ENCODE measurements around the gene SAMD8.
A peak's percentile ranks its signal among the peaks of the same experiment; 100 is the strongest.
"Not testable (repeated sequence)": the region's sequence is repeated elsewhere in the genome, so short reads cannot be mapped to it uniquely, and the experiment has no call there.

SAMD8 gene

GRCh38 chr10:75086278-75086934 lies 25.1 kb upstream of the SAMD8 start:
- no peak for DNase-seq

- DNase-seq: no peak
These were observed 22.8 kb upstream of the SAMD8 start for GRCh38 chr10:75088640-75089039.

DNA sequence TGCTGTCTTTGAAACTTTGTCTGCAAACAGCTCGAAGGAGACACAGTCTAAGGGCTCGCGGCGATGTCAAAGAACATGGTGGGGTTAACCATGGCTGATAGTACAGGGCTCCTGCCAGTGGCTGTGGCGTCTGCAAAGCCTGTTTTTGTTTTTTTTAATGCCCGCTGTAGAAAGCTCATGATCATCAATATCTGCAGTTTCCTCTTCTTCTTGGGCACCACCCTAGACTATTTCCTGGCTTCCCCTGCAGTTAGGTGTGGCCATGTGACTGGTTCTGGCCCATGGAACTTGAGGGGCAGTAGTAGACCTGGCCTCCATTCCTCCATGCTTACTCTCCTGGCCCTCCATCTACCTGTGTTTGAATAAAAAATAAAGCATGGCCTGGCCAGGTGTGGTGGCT lies 21.8 kb upstream of the SAMD8 start:
- DNase-seq: no peak

DNA sequence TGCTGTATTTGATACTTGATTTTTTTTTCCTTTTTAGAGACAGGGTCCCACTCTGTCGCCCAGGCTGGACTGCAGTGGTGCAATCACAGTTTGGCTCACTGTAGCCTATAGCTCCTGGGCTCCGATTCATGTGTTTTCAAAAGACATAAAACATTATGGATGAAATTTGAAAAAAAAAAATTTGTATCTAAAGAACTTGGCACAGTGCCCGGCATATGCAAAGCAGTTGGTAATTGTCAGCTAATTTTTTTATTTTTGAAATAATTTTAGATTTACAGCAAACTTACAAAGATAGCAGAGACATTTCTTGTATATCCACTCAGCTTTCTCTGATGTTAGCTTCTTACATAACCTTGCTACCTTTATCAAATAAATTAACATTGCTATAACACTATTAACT lies 20.3 kb upstream of the SAMD8 start:
- DNase-seq: no peak

GRCh38 chr10:75094465-75094864 lies 17.0 kb upstream of the SAMD8 start:
- DNase-seq: no peak

GRCh38 chr10:75095631-75096030 lies 15.8 kb upstream of the SAMD8 start:
- no peak for DNase-seq

DNA sequence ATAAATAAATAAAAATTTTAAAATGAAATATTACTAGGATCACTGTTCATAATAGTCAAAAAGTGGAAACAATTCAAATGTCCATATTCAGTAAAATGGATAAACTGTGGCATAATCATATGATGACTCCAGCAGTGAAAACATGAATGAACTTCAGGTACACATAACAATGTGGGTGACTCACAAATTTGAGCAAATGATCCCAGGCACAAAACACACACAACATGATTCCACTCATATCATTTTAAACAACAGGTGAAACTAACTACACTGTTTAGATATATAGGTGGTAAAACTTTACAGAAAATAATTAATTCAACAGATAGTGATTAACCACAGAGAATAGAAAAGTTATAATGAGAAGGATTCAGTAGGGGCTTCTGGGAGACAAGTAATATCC lies 14.7 kb upstream of the SAMD8 start:
- no peak for DNase-seq

- DNase-seq: no peak
These were observed 13.7 kb upstream of the SAMD8 start for GRCh38 chr10:75097666-75098285.

DNA sequence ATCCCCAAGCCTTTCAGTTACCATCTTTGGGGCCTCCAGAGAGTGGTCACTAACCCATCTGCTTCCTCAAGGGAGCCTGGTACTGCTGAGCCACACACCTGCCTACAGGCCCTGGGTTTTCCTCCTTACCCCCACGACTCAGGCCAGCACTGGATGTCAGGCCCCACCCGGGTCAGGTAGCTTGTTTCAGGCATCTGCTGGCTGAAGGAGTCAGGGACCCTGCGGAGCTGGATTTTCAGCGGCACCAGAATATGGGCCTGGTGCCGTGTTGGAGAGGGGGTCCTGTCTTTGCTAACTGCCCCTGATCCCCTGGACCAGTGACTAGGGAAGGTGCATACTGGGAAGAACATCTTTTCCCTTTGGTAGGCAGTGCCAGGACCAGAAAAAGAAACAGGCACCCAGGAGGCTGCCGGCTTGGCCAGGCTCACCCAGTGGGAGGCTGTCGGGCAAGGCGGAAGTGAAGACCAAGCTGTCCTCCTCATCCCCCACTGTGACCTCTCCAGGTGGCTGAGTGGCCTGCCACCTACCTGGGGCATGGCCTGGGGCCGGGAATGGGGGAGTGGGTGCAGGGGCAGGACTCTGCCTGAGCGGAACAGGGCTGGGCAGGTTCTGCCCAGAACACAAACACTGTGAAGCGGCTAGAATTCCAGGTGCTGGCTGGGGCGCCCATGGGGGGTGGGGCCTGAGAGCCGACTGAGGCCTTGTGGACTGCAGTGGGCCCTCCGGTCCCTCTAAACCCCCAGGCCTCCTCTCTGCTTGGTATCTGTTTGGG lies 12.4 kb upstream of the SAMD8 start:
- no peak for DNase-seq

DNA sequence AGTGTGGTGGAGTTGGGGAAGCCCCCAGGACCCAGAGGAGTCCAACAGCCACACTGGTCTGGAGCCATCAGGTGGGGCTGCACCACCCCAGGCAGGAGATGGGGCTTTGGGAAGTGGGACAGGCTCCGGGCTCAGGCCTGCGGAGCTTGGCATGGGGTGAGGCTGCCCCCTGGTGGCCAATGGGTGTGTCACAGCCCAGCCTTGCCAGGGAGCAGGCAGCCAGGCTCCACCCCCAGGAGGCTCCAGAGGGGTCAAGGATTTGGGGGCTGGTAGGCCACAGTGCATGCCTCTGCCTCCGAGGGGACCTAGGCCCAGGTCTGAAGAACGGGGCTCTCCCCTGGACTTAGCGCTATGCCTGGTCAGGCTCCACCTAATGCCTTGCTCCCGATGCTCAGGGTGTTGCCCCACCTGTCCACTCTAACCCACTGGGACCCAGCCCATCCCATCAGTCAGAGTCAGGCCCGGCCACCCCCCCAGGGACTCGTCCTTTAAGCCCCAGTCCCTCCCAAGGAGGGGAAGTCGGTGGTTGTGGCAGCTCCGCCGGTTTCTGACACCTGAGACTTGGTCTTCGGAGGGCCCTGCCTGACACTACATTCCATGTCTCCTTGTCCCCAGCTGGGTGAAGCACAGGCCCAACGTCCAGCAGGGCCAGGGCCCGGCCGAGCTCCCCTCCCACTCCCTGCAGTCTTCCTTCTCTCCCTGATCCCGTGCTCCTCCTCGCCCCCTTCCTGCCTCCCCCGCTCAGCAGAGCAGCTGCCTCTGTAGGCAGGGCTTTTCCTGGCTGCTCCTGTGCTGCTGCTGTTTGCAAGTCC lies 11.3 kb upstream of the SAMD8 start:
- DNase-seq: peak; percentile 22 to 52

GRCh38 chr10:75100764-75101291 lies 10.6 kb upstream of the SAMD8 start:
- no peak for DNase-seq

GRCh38 chr10:75101416-75102251 lies 9.8 kb upstream of the SAMD8 start:
- no peak for DNase-seq

GRCh38 chr10:75102830-75103673 lies 8.4 kb upstream of the SAMD8 start:
- no peak for DNase-seq

DNA sequence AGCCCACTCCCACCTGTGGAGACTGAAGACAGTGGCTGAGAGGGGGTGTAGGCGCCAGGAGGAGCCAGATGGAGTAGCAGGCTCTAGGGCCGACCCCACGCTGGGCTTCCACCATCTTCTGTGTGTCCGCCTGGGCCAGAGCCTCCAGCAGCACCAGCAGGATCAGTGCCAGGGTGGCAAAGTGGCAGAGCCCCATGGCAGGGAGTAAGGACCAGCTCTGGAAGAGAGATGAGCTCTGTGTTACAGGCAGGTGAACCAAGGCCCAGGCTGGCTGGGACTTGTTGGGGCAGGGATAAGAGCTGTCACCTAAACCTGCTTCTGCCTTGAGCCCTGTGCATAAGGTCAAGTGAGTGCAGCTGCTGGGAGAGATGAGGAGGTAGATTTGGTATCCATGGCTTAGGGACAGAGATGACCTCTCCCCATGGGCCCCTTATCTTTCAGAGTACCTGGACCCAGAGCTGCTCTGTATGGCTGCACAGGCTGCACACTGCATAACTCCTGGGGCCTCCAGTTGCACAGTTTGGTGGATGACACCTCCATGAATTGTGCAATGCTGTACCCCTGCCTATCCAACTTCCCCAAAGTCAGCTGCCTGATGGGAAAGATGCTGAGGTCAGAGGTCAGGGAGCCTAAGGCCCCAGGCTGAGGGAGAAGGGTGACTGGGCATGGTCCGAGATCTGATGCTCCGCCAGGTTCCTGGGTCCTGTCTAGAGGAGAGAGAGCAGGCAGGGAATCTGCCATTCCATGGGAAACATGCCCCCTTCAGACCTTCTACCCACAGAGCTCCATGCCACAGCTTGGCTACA lies 7.4 kb upstream of the SAMD8 start:
- no peak for DNase-seq

- DNase-seq: no peak
These were observed 6.6 kb upstream of the SAMD8 start for GRCh38 chr10:75104842-75105241.

DNA sequence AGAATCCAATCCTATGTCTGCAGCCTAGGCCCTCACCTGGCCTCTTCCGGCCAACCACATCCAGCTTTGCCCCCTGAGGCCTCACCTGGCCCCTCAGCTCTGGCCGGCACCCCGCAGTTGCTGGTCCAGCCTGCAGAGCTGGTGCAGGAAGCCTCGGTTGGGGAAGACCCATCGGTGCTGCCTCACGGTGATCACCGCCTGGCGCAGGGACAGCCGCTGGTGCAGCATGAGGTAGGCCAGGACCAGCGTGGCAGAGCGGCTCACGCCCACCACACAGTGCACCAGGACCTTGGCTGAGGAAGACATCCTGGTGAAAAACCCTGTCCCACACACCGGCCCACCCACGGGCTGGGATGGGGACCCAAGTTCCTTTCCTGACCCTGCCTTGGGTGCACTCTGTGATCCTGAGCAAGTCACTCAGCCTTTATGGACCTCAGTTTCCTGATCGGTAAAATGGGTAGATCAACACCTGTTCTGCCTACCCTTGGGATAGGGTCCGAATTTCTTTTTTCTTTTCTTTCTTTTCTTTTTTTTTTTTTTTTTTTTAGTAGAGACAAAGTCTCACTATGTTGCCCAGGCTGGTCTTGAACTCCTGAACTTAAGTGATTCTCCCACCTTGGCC lies 5.8 kb upstream of the SAMD8 start:
- DNase-seq: no peak

- no peak for DNase-seq
These were observed 5.2 kb upstream of the SAMD8 start for GRCh38 chr10:75106242-75106641.

DNA sequence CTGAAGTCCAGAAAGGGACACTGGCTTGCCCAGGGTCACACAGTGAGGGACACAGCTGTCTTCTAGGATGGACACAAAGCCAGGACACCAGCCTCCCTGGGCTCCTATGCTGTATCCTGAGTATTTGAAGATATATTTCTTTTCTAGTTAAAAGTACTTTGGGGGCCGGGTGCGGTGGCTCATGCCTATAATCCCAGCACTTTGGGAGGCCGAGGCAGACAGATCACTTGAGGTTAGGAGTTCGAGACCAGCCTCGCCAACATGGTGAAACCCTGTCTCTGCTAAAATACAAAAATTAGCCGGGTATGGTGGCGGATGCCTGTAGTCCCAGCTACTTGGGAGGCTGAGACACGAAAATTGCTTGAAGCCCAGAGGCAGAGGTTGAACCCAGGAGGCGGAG lies 4.6 kb upstream of the SAMD8 start:
- not testable (repeated sequence) for DNase-seq

GRCh38 chr10:75107756-75108683 lies 3.4 kb upstream of the SAMD8 start:
- DNase-seq: no peak
